PFSK-1 (cell line): ENCODE measurements around the gene RAE1.

ENCODE experiments used
- POLR2AphosphoS5 ChIP-seq: IDR thresholded peaks from 2 replicates; pipeline ENCODE4 v1.6.1; 2012; ENCODE audit warnings: low read depth, mild to moderate bottlenecking, control low read depth, low read length, moderate library complexity
- REST ChIP-seq, 2 experiments: IDR thresholded peaks; 2 replicates each; pipeline versions ENCODE4 v1.6.1 to v1.8.0; 2011 to 2012; ENCODE audit warnings: low read depth in 2 of 2, low read length in 2 of 2, control low read depth in 1 of 2, inconsistent platforms in 1 of 2, mild to moderate bottlenecking in 1 of 2, moderate library complexity in 1 of 2; ENCODE audit not compliant: insufficient read depth in 1 of 2

DNA sequence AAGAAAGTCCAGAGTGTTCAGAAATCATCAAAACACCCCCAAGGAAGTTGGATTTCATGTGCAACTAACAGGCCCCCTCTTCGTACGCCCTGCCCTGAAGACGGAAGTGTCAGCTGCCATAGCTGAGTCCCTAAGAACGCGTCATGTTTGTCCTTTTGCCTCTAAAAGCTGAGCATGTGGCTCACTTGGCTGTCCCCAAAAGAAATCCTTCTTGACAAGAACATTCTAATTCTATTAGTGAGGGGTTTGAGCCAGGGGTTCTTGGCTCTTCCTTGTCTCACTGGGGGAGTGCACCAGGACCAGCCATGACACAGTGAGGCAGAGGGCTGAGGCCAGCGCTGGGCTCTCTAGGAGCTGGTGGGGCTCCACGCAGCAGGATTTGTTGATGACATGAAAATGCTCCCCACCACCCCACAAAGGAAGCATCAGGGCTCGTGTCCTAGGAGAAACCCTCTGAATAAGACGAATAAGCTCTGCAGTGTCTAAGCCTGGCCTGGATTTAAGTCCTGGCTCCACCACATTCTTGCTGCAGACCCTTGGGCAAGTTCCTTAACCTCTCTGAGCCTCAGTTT lies 41.4 kb upstream of the RAE1 start:
- no peak for TF ChIP-seq REST (IDR thresholded peaks at IDR 0.05; ENCODE audit: insufficient read depth in 1 of 2, low read depth in 2 of 2, low read length in 2 of 2)
- no peak for TF ChIP-seq POLR2AphosphoS5
